Measurements from ENCODE around the gene PKD2.

The PKD2 gene

GRCh38 chr4:88007304-88008121 is at the start of gene PKD2:
TSS of gene PKD2 (plus strand) at chr4:88007635. CDS start at chr4:88007734, 99 bp downstream.
- peak; percentile 58 to 81 for DNase-seq (ENCODE audit: low read depth in 2 of 2)

- no peak for DNase-seq (ENCODE audit: low read depth in 2 of 2)
These were observed 45.4 kb upstream of the PKD2 start for GRCh38 chr4:87961993-87962392.

GRCh38 chr4:87962398-87963146 is 44.9 kb upstream of the PKD2 start:
- no peak for DNase-seq (ENCODE audit: low read depth in 2 of 2)

GRCh38 chr4:87965501-87965975 is 41.9 kb upstream of the PKD2 start:
- DNase-seq (ENCODE audit: low read depth in 2 of 2): no peak

GRCh38 chr4:87966095-87966496 is 41.3 kb upstream of the PKD2 start:
- no peak for DNase-seq (ENCODE audit: low read depth in 2 of 2)

GRCh38 chr4:87967193-87967592 is 40.2 kb upstream of the PKD2 start:
- DNase-seq (ENCODE audit: low read depth in 2 of 2): no peak

- no peak for DNase-seq (ENCODE audit: low read depth in 2 of 2)
These were observed 37.3 kb upstream of the PKD2 start for GRCh38 chr4:87970121-87970520.

GRCh38 chr4:87971866-87972265 is 35.6 kb upstream of the PKD2 start:
- DNase-seq (ENCODE audit: low read depth in 2 of 2): no peak

- peak in 1 of 2 experiments; percentile 35 for DNase-seq (ENCODE audit: low read depth in 2 of 2)
These were observed 33.9 kb upstream of the PKD2 start for GRCh38 chr4:87973283-87974169.

- DNase-seq (ENCODE audit: low read depth in 2 of 2): no peak
These were observed 32.5 kb upstream of the PKD2 start for GRCh38 chr4:87974856-87975462.

- DNase-seq (ENCODE audit: low read depth in 2 of 2): peak in 1 of 2 experiments; percentile 8
These were observed 32.0 kb upstream of the PKD2 start, which contains the start of gene SPP1 for GRCh38 chr4:87975466-87975865. TSS of gene SPP1 (plus strand) at chr4:87975714. CDS start at chr4:87976896, 1,182 bp downstream.

GRCh38 chr4:87977521-87978278 is 29.7 kb upstream of the PKD2 start:
- no peak for DNase-seq (ENCODE audit: low read depth in 2 of 2)

- DNase-seq (ENCODE audit: low read depth in 2 of 2): no peak
These were observed 28.8 kb upstream of the PKD2 start for GRCh38 chr4:87978681-87979080.

- DNase-seq (ENCODE audit: low read depth in 2 of 2): no peak
These were observed 27.6 kb upstream of the PKD2 start for GRCh38 chr4:87979810-87980209.

- DNase-seq (ENCODE audit: low read depth in 2 of 2): no peak
These were observed 25.9 kb upstream of the PKD2 start for GRCh38 chr4:87981486-87981885.

- no peak for DNase-seq (ENCODE audit: low read depth in 2 of 2)
These were observed 25.4 kb upstream of the PKD2 start for GRCh38 chr4:87982036-87982435.

- DNase-seq (ENCODE audit: low read depth in 2 of 2): no peak
These were observed 24.9 kb upstream of the PKD2 start for GRCh38 chr4:87982446-87983010.

- DNase-seq (ENCODE audit: low read depth in 2 of 2): no peak
These were observed 23.4 kb upstream of the PKD2 start for GRCh38 chr4:87983996-87984395.

GRCh38 chr4:87985097-87985886 is 22.1 kb upstream of the PKD2 start:
- peak in 1 of 2 experiments; percentile 24 for DNase-seq (ENCODE audit: low read depth in 2 of 2)

GRCh38 chr4:87985887-87986200 is 21.6 kb upstream of the PKD2 start:
- DNase-seq (ENCODE audit: low read depth in 2 of 2): no peak

Measured in stimulated activated CD4-positive, alpha-beta T cell treated with anti-CD3 and anti-CD28 coated beads, Interleukin-12 subunit alpha, Interleukin-12 subunit beta, amount 100 ng/mL, for 24 hours (primary cell).